Spleen (tissue), 13 donors: ENCODE data around the gene PKN3. TPM values are rescaled to one million over a fixed set of nuclear protein-coding genes. Genes with fewer than 3 reads are reported as not detected.

ENCODE experiments used
- DNase-seq: peaks from one replicate; pipeline ENCODE4 v3.0.0-alpha.2; 2020
- H3K27ac ChIP-seq, 8 donors: fragments of 200-600 bp; sonication (generic) in 7 of 8; 1 replicate in 4 of 8; 2 replicates in 4 of 8; pipeline versions ENCODE4 v1.5.0 to v1.8.0; 2016 to 2021; ENCODE audit warnings: inconsistent platforms in 4 of 8, mild to moderate bottlenecking in 4 of 8, moderate library complexity in 1 of 8
- H3K27me3 ChIP-seq, 7 donors: fragments of 200-600 bp; sonication (generic) in 6 of 7; replicated peaks in 1 of 7; 1 replicate in 4 of 7; 2 replicates in 3 of 7; pipeline versions ENCODE4 v1.5.0 to v1.8.0; 2016 to 2021; ENCODE audit warnings: inconsistent platforms in 3 of 7, mild to moderate bottlenecking in 1 of 7
- H3K36me3 ChIP-seq, 6 donors: fragments of 200-600 bp; sonication (generic) in 5 of 6; 1 replicate in 4 of 6; 2 replicates in 2 of 6; pipeline versions ENCODE4 v1.5.0 to v1.8.0; 2016 to 2021; ENCODE audit warnings: inconsistent platforms in 2 of 6
- H3K4me1 ChIP-seq, 6 donors: fragments of 200-600 bp; sonication (generic) in 5 of 6; 1 replicate in 3 of 6; 2 replicates in 3 of 6; pipeline versions ENCODE4 v1.5.0 to v1.8.0; 2016 to 2021; ENCODE audit warnings: inconsistent platforms in 3 of 6
- H3K4me3 ChIP-seq, 8 donors: fragments of 200-600 bp; sonication (generic) in 7 of 8; 1 replicate in 4 of 8; 2 replicates in 4 of 8; pipeline versions ENCODE4 v1.5.0 to v1.8.0; 2016 to 2021; ENCODE audit warnings: inconsistent platforms in 4 of 8, mild to moderate bottlenecking in 4 of 8, moderate library complexity in 2 of 8
- H3K9me3 ChIP-seq, 8 donors: fragments of 200-600 bp; sonication (generic) in 7 of 8; 1 replicate in 4 of 8; 2 replicates in 4 of 8; pipeline versions ENCODE4 v1.5.0 to v1.8.0; 2016 to 2021; ENCODE audit warnings: inconsistent platforms in 4 of 8
- POLR2A ChIP-seq, 3 donors: fragments of 450-650 bp; IDR thresholded peaks; one replicate each; pipeline ENCODE4 v1.5.1; 2017; ENCODE audit warnings: antibody characterized with exemption in 3 of 3, mild to moderate bottlenecking in 1 of 3
- POLR2AphosphoS5 ChIP-seq, 3 donors: sonication (generic); formaldehyde crosslinking; IDR thresholded peaks; one replicate each; pipeline ENCODE4 v1.5.1; 2017; ENCODE audit warnings: antibody characterized with exemption in 3 of 3
- WGBS, 5 donors: extraction: QIAGEN DNeasy Blood & Tissue Kit in 3 of 5; methylation state at CpG; one replicate each; pipeline versions ENCODE4 v1.1.5 to v1.1.7; 2013 to 2018; 5-methylcytosine and 5-hydroxymethylcytosine counted together
- intact Hi-C: fragments of 100-400 bp; cut with DNase I; formaldehyde crosslinking; loops from one replicate; pipeline ENCODE4 v1.15.0; 2023; ENCODE audit warnings: low total_unique reads
- long read RNA-seq, 2 donors: transcript quantifications; one replicate each; lab custom pipeline, GENCODE V29; 2026
- polyA plus RNA-seq, 3 donors: library from polyadenylated mRNA; stranded (reverse); fragments of 200-250 nt; gene quantifications; one replicate each; pipeline ENCODE4 v1.2.1, GENCODE V29; 2013
- total RNA-seq, 7 donors: library from RNA; depleted of rRNA in 3 of 7; stranded (reverse); fragments of >200 nt in 3 of 7; fragmentation: NEBNext Ultra II Directional in 4 of 7; extraction: Animal tissue kit (Norgen Biotek cat#: 25700) in 4 of 7; gene quantifications; one replicate each; pipeline versions ENCODE4 v1.1.0 to v1.2.1, GENCODE V29; 2016 to 2021
- TF ChIP-seq, protein P1 (sequence below), 11 experiments: fragments of 200-600 bp in 7 of 11; fragments of 450-650 bp in 4 of 11; sonication (generic) in 4 of 11; IDR thresholded peaks in 8 of 11; conservative IDR thresholded peaks in 3 of 11; 1 replicate in 7 of 11; 2 replicates in 4 of 11; pipeline versions ENCODE4 v1.4.0 to v1.8.0; 2016 to 2021; ENCODE audit warnings: antibody characterized with exemption in 11 of 11, inconsistent platforms in 4 of 11, mild to moderate bottlenecking in 1 of 11
- donor health status: healthy with polysubstance abuse.
- donor health status: DM: no; HTN: no; CAD: no; lungs with moderate emphysema.
- donor health status: DM: no; HTN: no; CAD: no.
- donor health status: Bipolar disorder and iron deficiency.
- donor health status: healthy.
- donor health status: DM: no; HTN: no; CAD: no.
- donor health status: DM: yes; HTN: yes; CAD: no.

PKN3 gene
- total RNA-seq (10 to 100 TPM in 4 of 7 donors, 1 to 10 TPM in 3; 5.6 to 18.5 (median 10.0) TPM), polyA plus RNA-seq (10 to 100 TPM in 1 of 3 donors, 1 to 10 TPM in 2; 4.1 to 15.1 (median 9.5) TPM)
- long read RNA-seq, donor 1, partial matches to known transcripts = 26 of 26 reads
- long read RNA-seq, donor 1, other reads (novel, unspliced or antisense) = 0 of 26 reads
- long read RNA-seq, donor 2 = 0 reads

DNA sequence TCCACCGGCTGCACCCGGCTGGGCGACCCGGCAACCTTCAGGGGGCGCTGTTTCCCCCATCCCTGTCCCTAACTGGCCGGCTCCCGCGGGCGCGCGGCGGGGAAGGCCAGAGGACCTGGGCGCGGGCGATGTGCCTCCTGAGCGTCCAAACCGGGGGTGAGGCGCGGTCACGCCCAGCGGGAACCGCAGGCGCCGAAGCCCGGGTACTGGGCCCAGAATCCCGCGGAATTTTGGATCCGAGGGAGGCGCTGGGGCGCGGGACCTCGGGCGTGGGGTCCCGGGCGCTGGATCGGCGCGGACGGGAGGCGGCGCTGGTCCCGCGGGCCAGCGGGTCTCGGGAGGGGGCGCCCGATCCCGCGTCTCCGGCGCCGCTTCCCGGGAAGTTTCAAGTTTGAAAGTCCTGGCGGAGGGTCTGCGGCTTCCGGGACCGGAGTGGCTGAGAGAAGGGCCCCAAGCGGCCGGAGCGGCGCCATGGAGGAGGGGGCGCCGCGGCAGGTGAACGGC is at the start of gene PKN3:
PKN3 (plus strand) TSS at position 59 of the 504 bp plus-strand sequence; CDS start at position 472, 413 bp downstream.
- Histone ChIP-seq H3K9me3 (no peaks in the 10 kb centered on the region), H3K4me1 (peaks cover 3 to 34% (median 22%) of the 10 kb centered on the region in 6 donors), H3K36me3 (peaks cover 0 to 22% (median 0%) of the 10 kb centered on the region in 6 donors), H3K27me3 (peaks cover 0 to 5% (median 0%) of the 10 kb centered on the region in 7 donors), H3K27ac (peak within 1 kb of the TSS; percentile 55 to 87 (median 80)), H3K4me3 (peak within 1 kb of the TSS; percentile 54 to 94 (median 82))
- intact Hi-C loops = no loop called here
- TF ChIP-seq, protein P1, sequence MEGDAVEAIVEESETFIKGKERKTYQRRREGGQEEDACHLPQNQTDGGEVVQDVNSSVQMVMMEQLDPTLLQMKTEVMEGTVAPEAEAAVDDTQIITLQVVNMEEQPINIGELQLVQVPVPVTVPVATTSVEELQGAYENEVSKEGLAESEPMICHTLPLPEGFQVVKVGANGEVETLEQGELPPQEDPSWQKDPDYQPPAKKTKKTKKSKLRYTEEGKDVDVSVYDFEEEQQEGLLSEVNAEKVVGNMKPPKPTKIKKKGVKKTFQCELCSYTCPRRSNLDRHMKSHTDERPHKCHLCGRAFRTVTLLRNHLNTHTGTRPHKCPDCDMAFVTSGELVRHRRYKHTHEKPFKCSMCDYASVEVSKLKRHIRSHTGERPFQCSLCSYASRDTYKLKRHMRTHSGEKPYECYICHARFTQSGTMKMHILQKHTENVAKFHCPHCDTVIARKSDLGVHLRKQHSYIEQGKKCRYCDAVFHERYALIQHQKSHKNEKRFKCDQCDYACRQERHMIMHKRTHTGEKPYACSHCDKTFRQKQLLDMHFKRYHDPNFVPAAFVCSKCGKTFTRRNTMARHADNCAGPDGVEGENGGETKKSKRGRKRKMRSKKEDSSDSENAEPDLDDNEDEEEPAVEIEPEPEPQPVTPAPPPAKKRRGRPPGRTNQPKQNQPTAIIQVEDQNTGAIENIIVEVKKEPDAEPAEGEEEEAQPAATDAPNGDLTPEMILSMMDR (IDR thresholded peaks at IDR 0.05 in 8 of 11, conservative IDR thresholded peaks at IDR 0.05 in 3 of 11) = peak; percentile 75 to 96 (median 90)
- TF ChIP-seq POLR2A (IDR thresholded peaks at IDR 0.05) = no peak
- peak; percentile 57 to 82 (median 69) for TF ChIP-seq POLR2AphosphoS5 (IDR thresholded peaks at IDR 0.05)
- peak; percentile 95 for DNase-seq
- 0 to 1% (median 1%) methylated on average over 13 to 65 of the region's 65 CpGs for WGBS, 5 donors

DNA sequence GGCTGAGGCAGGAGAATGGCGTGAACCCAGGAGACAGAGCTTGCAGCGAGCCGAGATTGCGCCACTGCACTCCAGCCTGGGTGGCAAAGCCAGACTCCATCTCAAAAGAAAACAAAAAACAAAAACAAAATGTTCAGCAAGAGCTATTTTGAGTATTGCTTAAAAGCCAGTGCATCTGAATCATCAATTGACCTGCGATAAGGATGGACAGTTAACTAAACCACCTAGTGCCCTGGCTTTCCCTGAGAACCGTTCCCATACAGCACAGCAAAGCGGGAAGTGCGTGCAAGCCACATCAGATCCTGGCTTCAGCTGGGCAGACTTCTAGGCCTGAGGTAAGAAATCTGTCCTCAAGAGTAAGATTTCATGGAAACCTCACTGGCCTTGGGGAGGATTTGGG is 48.4 kb upstream of the PKN3 start:
- intact Hi-C loops = no loop called here
- peaks cover 0 to 21% (median 15%) of the 10 kb centered on the region in 6 donors for H3K4me1 ChIP-seq

DNA sequence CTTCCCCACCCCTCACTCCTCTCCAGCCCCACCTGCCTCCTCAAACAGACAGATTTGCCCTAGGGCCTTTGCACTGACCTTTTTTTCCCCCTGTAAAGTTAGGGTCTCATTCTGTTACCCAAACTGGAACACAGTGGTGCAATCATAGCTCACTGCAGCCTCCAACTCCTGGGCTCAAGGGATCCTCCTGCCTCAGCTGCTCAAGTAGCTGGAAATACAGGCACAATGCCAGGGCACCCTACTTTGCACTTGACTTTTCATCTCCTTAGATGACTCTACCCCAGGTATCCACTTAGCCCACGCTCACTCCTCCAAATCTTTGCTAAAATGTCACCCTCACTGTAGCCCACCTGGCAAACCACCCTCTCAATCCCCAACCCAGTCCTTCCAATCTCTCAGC is 47.8 kb upstream of the PKN3 start:
- H3K27ac ChIP-seq = no peak overlapping the region
- H3K4me3 ChIP-seq = no peak overlapping the region
- TF ChIP-seq, protein P1 (IDR thresholded peaks at IDR 0.05 in 8 of 11, conservative IDR thresholded peaks at IDR 0.05 in 3 of 11) = no peak
- no peak for TF ChIP-seq POLR2AphosphoS5 (IDR thresholded peaks at IDR 0.05)
- TF ChIP-seq POLR2A (IDR thresholded peaks at IDR 0.05) = no peak
- no peaks in the 10 kb centered on the region for H3K9me3 ChIP-seq
- no peaks in the 10 kb centered on the region for H3K27me3 ChIP-seq
- intact Hi-C loops = no loop called here
- H3K36me3 ChIP-seq = no peaks in the 10 kb centered on the region
- 92 to 100% (median 97%) methylated on average over 1 of the region's 1 CpG for WGBS, 5 donors
- peaks cover 0 to 21% (median 15%) of the 10 kb centered on the region in 6 donors for H3K4me1 ChIP-seq
- DNase-seq = no peak

More for the DNA sequence above, 48.4 kb upstream of the PKN3 start:
- no peaks in the 10 kb centered on the region for H3K36me3 ChIP-seq
- no peak overlapping the region for H3K27ac ChIP-seq
- no peak for DNase-seq
- 92 to 96% (median 95%) methylated on average over 8 of the region's 8 CpGs for WGBS, 5 donors
- no peaks in the 10 kb centered on the region for H3K9me3 ChIP-seq
- no peak overlapping the region for H3K4me3 ChIP-seq
- no peaks in the 10 kb centered on the region for H3K27me3 ChIP-seq
- TF ChIP-seq POLR2AphosphoS5 (IDR thresholded peaks at IDR 0.05) (no peak), POLR2A (IDR thresholded peaks at IDR 0.05) (no peak)
- TF ChIP-seq, protein P1 (IDR thresholded peaks at IDR 0.05 in 8 of 11, conservative IDR thresholded peaks at IDR 0.05 in 3 of 11) = no peak
